HCT116 (cell line): ENCODE measurements around the gene CDYL. TPM values are rescaled to one million over a fixed set of nuclear protein-coding genes. Genes with fewer than 3 reads are reported as not detected.

ENCODE experiments used
- ATAC-seq: fragments of 200-7000 bp; cut with Tn5 transposase; 2 replicates; pipeline ENCODE4 v1.9.1; 2020; ENCODE audit warnings: mild to moderate bottlenecking, moderate library complexity
- BruUV-seq: library from RNA; stranded (reverse); fragments of 400-500 nt; replicated peaks from 2 replicates; lab custom pipeline; 2021; lab: Mats Ljungman, UMichigan
- CTCF ChIA-PET: fragments of 300-600 bp; sonication (Branson Sonifier 250); formaldehyde crosslinking; loops from one replicate; lab custom pipeline; 2021; ENCODE audit warnings: antibody characterized with exemption; lab: Charles Lee
- POLR2A ChIA-PET: fragments of 300-600, 350-600 bp; sonication (Branson Sonifier 250); formaldehyde crosslinking; loops from one replicate; lab custom pipeline; 2021; ENCODE audit warnings: antibody characterized with exemption; lab: Charles Lee
- RAD21 ChIA-PET, 2 experiments: fragments of 300-600 bp; sonication (Branson Sonifier 250); formaldehyde crosslinking; loops; one replicate each; lab custom pipeline; 2023; ENCODE audit warnings: low total read pairs in 2 of 2; ENCODE audit not compliant: uncharacterized antibody in 2 of 2, unreplicated experiment in 2 of 2, low non-redundant PET in 1 of 2; lab: Charles Lee
- DNase-seq: peaks from one replicate; pipeline ENCODE4 v3.0.0-alpha.2; 2010; ENCODE audit warnings: low read depth, low spot score
- H2AFZ ChIP-seq: fragments of 200-600 bp; shearing (Covaris generic), sonication (generic); 2 replicates; pipeline ENCODE4 v1.6.1; 2017; ENCODE audit warnings: low read depth, mixed run types, mixed read lengths, antibody characterized with exemption, low read length; ENCODE audit not compliant: poor library complexity, severe bottlenecking
- H3K27ac ChIP-seq: 2 replicates; pipeline ENCODE4 v1.5.1; 2012; ENCODE audit warnings: low read depth, low read length
- H3K27me3 ChIP-seq: fragments of 200-600 bp; sonication (generic); 2 replicates; pipeline ENCODE4 v1.6.1; 2016; ENCODE audit warnings: mixed run types, low read length, mixed read lengths; ENCODE audit not compliant: insufficient read depth
- H3K36me3 ChIP-seq, 2 experiments: fragments of 200-500 bp in 1 of 2; fragments of 200-600 bp in 1 of 2; sonication (Bioruptor generic) in 1 of 2; sonication (generic) in 1 of 2; 2 replicates each; pipeline versions ENCODE4 v1.5.1 to v1.6.1; 2014 to 2016; ENCODE audit warnings: low read length in 2 of 2, inconsistent platforms in 1 of 2, mixed read lengths in 1 of 2, mixed run types in 1 of 2; ENCODE audit not compliant: insufficient read depth in 2 of 2, control insufficient read depth in 1 of 2
- H3K4me1 ChIP-seq, 2 experiments: fragments of 200-600 bp in 1 of 2; sonication (generic) in 1 of 2; 2 replicates each; pipeline versions ENCODE4 v1.5.1 to v1.6.1; 2012 to 2017; ENCODE audit warnings: low read length in 2 of 2, inconsistent platforms in 1 of 2, mild to moderate bottlenecking in 1 of 2, mixed read lengths in 1 of 2, mixed run types in 1 of 2, moderate library complexity in 1 of 2; ENCODE audit not compliant: insufficient read depth in 2 of 2, control insufficient read depth in 1 of 2
- H3K4me2 ChIP-seq: fragments of 200-600 bp; sonication (generic); 2 replicates; pipeline ENCODE4 v1.6.1; 2017; ENCODE audit warnings: mixed run types, low read length, mixed read lengths
- H3K4me3 ChIP-seq, 2 experiments: fragments of 200-600 bp in 1 of 2; sonication (generic) in 1 of 2; replicated peaks in 1 of 2; 2 replicates each; pipeline ENCODE4 v1.5.1; 2011 to 2016; ENCODE audit warnings: low read length in 2 of 2, control low read depth in 1 of 2, low read depth in 1 of 2, mild to moderate bottlenecking in 1 of 2, mixed read lengths in 1 of 2, mixed run types in 1 of 2
- H3K79me2 ChIP-seq: fragments of 200-600 bp; sonication (generic); 2 replicates; pipeline ENCODE4 v1.6.1; 2017; ENCODE audit warnings: mild to moderate bottlenecking, mixed run types, low read length, moderate library complexity, mixed read lengths; ENCODE audit not compliant: insufficient read depth
- H3K9ac ChIP-seq: fragments of 200-600 bp; sonication (generic); 2 replicates; pipeline ENCODE4 v1.6.1; 2016; ENCODE audit warnings: low read length, mixed read lengths
- H3K9me2 ChIP-seq: fragments of 200-600 bp; sonication (generic), shearing (Covaris generic); 2 replicates; pipeline ENCODE4 v1.6.1; 2017; ENCODE audit warnings: mixed run types, mild to moderate bottlenecking, moderate library complexity; ENCODE audit not compliant: insufficient read depth
- H3K9me3 ChIP-seq, 2 experiments: fragments of 200-500 bp in 1 of 2; fragments of 200-600 bp in 1 of 2; sonication (Bioruptor generic) in 1 of 2; sonication (generic) in 1 of 2; 2 replicates each; pipeline ENCODE4 v1.6.1; 2014 to 2017; ENCODE audit warnings: low read length in 2 of 2, mixed read lengths in 2 of 2, inconsistent platforms in 1 of 2, low read depth in 1 of 2, mild to moderate bottlenecking in 1 of 2, mixed run types in 1 of 2, moderate library complexity in 1 of 2; ENCODE audit not compliant: control insufficient read depth in 1 of 2, insufficient read depth in 1 of 2
- H4K20me1 ChIP-seq: fragments of 200-600 bp; sonication (generic), shearing (Covaris generic); 2 replicates; pipeline ENCODE4 v1.6.1; 2017; ENCODE audit warnings: mixed run types, mild to moderate bottlenecking, moderate library complexity; ENCODE audit not compliant: insufficient read depth
- CEBPB ChIP-seq: IDR thresholded peaks from 2 replicates; pipeline ENCODE4 v1.6.1; 2012; ENCODE audit warnings: low read depth
- EGR1 ChIP-seq: IDR thresholded peaks from 2 replicates; pipeline ENCODE4 v1.6.1; 2012; ENCODE audit warnings: low read depth
- JUND ChIP-seq: IDR thresholded peaks from 2 replicates; pipeline ENCODE4 v1.6.1; 2012
- SP1 ChIP-seq: IDR thresholded peaks from 2 replicates; pipeline ENCODE4 v1.6.1; 2012; ENCODE audit warnings: low read depth
- SRF ChIP-seq: IDR thresholded peaks from 2 replicates; pipeline ENCODE4 v1.6.1; 2012; ENCODE audit warnings: low read depth
- TCF7L2 ChIP-seq: IDR thresholded peaks from 2 replicates; pipeline ENCODE4 v1.7.0; 2011; ENCODE audit warnings: borderline replicate concordance, inconsistent platforms; ENCODE audit not compliant: insufficient read depth, insufficient read length; ENCODE audit errors: extremely low read depth
- ZFX ChIP-seq: fragments of 450-650 bp; IDR thresholded peaks from 2 replicates; pipeline ENCODE4 v1.6.1; 2017
- ZNF274 ChIP-seq: fragments of 200-500 bp; sonication (Bioruptor generic); IDR thresholded peaks from 2 replicates; pipeline ENCODE4 v1.6.1; 2014; ENCODE audit warnings: mild to moderate bottlenecking, low read depth, low read length, inconsistent platforms
- intact Hi-C: fragments of 100-400 bp; cut with micrococcal nuclease; formaldehyde crosslinking; loops from 2 replicates; pipeline ENCODE4 v1.10.0; 2022
- total RNA-seq: library from RNA; stranded (reverse); gene quantifications from one replicate; pipeline ENCODE4 v1.2.1, GENCODE V29; 2021; ENCODE audit not compliant: unreplicated experiment
- TF ChIP-seq, protein P1 (sequence below): IDR thresholded peaks from 2 replicates; pipeline ENCODE4 v1.6.1; 2011; ENCODE audit warnings: mild to moderate bottlenecking, low read length, moderate library complexity; ENCODE audit not compliant: insufficient replicate concordance; ENCODE audit errors: extremely low read depth
- TF ChIP-seq, protein P2 (sequence below): IDR thresholded peaks from 2 replicates; pipeline ENCODE4 v1.6.1; 2012
- TF ChIP-seq, protein P3 (sequence below): IDR thresholded peaks from 2 replicates; pipeline ENCODE4 v1.6.1; 2012; ENCODE audit warnings: low read depth

Gene CDYL
- total RNA-seq, 1 experiment from 2014 or later, result 42.6 TPM

DNA sequence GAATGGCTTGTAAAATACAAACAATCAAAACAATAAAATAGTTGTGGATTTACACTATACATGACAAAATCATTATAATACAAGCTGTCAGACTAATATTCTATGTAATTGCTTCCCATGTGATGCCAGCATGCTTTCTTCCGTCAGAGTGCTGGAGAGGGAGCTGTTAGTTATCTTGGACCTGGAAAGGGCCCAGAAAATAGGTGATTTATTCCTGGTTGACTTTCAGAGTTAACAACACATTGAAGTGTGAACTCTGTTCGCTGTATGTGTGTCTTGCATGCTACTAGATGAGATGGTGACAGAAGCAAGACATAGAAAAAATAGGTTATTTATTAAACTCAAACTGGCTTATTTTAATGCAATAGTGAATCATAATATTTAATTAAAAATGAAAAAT is 70.2 kb downstream of the CDYL start:
- CTCF ChIA-PET, result no interaction called here
- intact Hi-C loops, result no loop called here
- Histone ChIP-seq H3K4me3 (no peak overlapping the region), H3K4me2 (no peak overlapping the region), H4K20me1 (peaks cover 27% of the 10 kb centered on the region; the same call in 1 of the 2 replicates), H3K9me3 (0 out of 4 replicates have a peak, but pooled peaks cover 0 to 9% of the 10 kb centered on the region in 2 experiments), H3K27ac (no peak overlapping the region), H3K4me1 (peaks cover 0 to 5% of the 10 kb centered on the region in 2 experiments; a peak in 1 of 4 replicates), H3K9me2 (no peaks in the 10 kb centered on the region), H2AFZ (no peak overlapping the region)
- BruUV-seq, result no TSS peak
- ATAC-seq, result no peak
- TF ChIP-seq EGR1 (no peak), CEBPB (no peak), ZFX (no peak), SP1 (no peak), TCF7L2 (no peak), JUND (no peak), SRF (no peak), ZNF274 (no peak)
- TF ChIP-seq, protein P1, sequence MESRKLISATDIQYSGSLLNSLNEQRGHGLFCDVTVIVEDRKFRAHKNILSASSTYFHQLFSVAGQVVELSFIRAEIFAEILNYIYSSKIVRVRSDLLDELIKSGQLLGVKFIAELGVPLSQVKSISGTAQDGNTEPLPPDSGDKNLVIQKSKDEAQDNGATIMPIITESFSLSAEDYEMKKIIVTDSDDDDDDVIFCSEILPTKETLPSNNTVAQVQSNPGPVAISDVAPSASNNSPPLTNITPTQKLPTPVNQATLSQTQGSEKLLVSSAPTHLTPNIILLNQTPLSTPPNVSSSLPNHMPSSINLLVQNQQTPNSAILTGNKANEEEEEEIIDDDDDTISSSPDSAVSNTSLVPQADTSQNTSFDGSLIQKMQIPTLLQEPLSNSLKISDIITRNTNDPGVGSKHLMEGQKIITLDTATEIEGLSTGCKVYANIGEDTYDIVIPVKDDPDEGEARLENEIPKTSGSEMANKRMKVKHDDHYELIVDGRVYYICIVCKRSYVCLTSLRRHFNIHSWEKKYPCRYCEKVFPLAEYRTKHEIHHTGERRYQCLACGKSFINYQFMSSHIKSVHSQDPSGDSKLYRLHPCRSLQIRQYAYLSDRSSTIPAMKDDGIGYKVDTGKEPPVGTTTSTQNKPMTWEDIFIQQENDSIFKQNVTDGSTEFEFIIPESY, result no peak
- TF ChIP-seq, protein P2, sequence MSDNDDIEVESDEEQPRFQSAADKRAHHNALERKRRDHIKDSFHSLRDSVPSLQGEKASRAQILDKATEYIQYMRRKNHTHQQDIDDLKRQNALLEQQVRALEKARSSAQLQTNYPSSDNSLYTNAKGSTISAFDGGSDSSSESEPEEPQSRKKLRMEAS, result no peak
- TF ChIP-seq, protein P3, sequence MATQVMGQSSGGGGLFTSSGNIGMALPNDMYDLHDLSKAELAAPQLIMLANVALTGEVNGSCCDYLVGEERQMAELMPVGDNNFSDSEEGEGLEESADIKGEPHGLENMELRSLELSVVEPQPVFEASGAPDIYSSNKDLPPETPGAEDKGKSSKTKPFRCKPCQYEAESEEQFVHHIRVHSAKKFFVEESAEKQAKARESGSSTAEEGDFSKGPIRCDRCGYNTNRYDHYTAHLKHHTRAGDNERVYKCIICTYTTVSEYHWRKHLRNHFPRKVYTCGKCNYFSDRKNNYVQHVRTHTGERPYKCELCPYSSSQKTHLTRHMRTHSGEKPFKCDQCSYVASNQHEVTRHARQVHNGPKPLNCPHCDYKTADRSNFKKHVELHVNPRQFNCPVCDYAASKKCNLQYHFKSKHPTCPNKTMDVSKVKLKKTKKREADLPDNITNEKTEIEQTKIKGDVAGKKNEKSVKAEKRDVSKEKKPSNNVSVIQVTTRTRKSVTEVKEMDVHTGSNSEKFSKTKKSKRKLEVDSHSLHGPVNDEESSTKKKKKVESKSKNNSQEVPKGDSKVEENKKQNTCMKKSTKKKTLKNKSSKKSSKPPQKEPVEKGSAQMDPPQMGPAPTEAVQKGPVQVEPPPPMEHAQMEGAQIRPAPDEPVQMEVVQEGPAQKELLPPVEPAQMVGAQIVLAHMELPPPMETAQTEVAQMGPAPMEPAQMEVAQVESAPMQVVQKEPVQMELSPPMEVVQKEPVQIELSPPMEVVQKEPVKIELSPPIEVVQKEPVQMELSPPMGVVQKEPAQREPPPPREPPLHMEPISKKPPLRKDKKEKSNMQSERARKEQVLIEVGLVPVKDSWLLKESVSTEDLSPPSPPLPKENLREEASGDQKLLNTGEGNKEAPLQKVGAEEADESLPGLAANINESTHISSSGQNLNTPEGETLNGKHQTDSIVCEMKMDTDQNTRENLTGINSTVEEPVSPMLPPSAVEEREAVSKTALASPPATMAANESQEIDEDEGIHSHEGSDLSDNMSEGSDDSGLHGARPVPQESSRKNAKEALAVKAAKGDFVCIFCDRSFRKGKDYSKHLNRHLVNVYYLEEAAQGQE, result no peak
- TF ChIP-seq, all 23 proteins: peak for 0
- ChIA-PET RAD21 (no interaction called here), POLR2A (no interaction called here)
- no peaks in the 10 kb centered on the region for H3K36me3 ChIP-seq
- H3K79me2 ChIP-seq, result peaks cover 97% of the 10 kb centered on the region
- no peak for DNase-seq
- H3K9ac ChIP-seq, result no peak overlapping the region
- H3K27me3 ChIP-seq, result no peaks in the 10 kb centered on the region
